Osteocyte (in vitro differentiated cells): ENCODE data around the gene TSPAN32. TPM values are rescaled to one million over a fixed set of nuclear protein-coding genes. Genes with fewer than 3 reads are reported as not detected.

Source experiments
- DNase-seq: peaks from one replicate; pipeline ENCODE4 v3.0.0; 2021; ENCODE audit warnings: mixed read lengths; ENCODE audit not compliant: unreplicated experiment; ENCODE audit errors: extremely low spot score
- H3K27ac Mint-ChIP-seq: one replicate; pipeline ENCODE4 v1.8.0; 2021; ENCODE audit warnings: mild to moderate bottlenecking, mixed read lengths; ENCODE audit not compliant: unreplicated experiment
- H3K27me3 Mint-ChIP-seq: one replicate; pipeline ENCODE4 v1.8.0; 2021; ENCODE audit warnings: mixed read lengths; ENCODE audit not compliant: unreplicated experiment
- H3K36me3 Mint-ChIP-seq: one replicate; pipeline ENCODE4 v1.8.0; 2021; ENCODE audit warnings: mixed read lengths; ENCODE audit not compliant: unreplicated experiment
- H3K4me1 Mint-ChIP-seq: one replicate; pipeline ENCODE4 v1.8.0; 2021; ENCODE audit warnings: mixed read lengths; ENCODE audit not compliant: unreplicated experiment
- H3K4me3 Mint-ChIP-seq: one replicate; pipeline ENCODE4 v1.8.0; 2021; ENCODE audit warnings: mild to moderate bottlenecking, moderate library complexity, mixed read lengths; ENCODE audit not compliant: unreplicated experiment
- H3K9me3 Mint-ChIP-seq: one replicate; pipeline ENCODE4 v1.8.0; 2021; ENCODE audit warnings: mixed read lengths; ENCODE audit not compliant: unreplicated experiment
- CTCF ChIP-seq: fragments of 200-600 bp; sonication (generic); IDR thresholded peaks from 2 replicates; pipeline ENCODE4 v1.5.0; 2021; ENCODE audit warnings: antibody characterized with exemption, mild to moderate bottlenecking, moderate library complexity
- total RNA-seq: library from RNA; stranded (reverse); gene quantifications from 2 replicates; pipeline ENCODE4 v1.2.1, GENCODE V29; 2021

The TSPAN32 gene
- total RNA-seq, 1 donor from 2014 or later: 1.2 TPM

DNA sequence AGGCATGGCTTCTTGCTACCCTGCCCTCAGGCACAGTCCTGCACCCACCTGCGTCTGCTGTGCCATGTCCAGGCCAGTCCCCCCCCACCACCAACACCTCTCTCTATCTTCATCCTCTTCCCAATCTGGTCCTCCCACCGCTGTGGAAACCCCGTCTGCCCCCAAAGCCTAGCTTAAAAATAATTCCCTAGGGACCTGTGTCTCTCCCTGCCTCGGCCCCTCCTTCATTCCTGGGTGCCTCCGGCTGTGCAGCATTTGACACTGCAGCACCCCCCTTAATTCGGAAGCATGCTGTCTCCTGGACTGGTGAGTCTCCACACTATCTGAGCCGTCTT lies 28.9 kb upstream of the TSPAN32 start:
- no peak for DNase-seq
- no peaks in the 10 kb centered on the region for H3K9me3 Mint-ChIP-seq
- no peaks in the 10 kb centered on the region for H3K36me3 Mint-ChIP-seq
- peaks cover 15% of the 10 kb centered on the region for H3K4me1 Mint-ChIP-seq
- H3K27ac Mint-ChIP-seq: no peak overlapping the region
- H3K4me3 Mint-ChIP-seq: no peak overlapping the region
- no peak for TF ChIP-seq CTCF
- H3K27me3 Mint-ChIP-seq: peaks cover 65% of the 10 kb centered on the region

- no peak for DNase-seq
- H3K36me3 Mint-ChIP-seq: no peaks in the 10 kb centered on the region
- H3K9me3 Mint-ChIP-seq: no peaks in the 10 kb centered on the region
- H3K4me1 Mint-ChIP-seq: peaks cover 15% of the 10 kb centered on the region
- TF ChIP-seq CTCF: no peak
- no peak overlapping the region for H3K4me3 Mint-ChIP-seq
- H3K27ac Mint-ChIP-seq: no peak overlapping the region
- H3K27me3 Mint-ChIP-seq: peaks cover 65% of the 10 kb centered on the region
Measured at GRCh38 chr11:2273311-2273710, 28.5 kb upstream of the TSPAN32 start.

GRCh38 chr11:2273771-2274170 lies 28.0 kb upstream of the TSPAN32 start:
- peaks cover 64% of the 10 kb centered on the region for H3K27me3 Mint-ChIP-seq
- TF ChIP-seq CTCF: no peak
- no peak for DNase-seq
- no peak overlapping the region for H3K4me3 Mint-ChIP-seq
- H3K36me3 Mint-ChIP-seq: no peaks in the 10 kb centered on the region
- H3K4me1 Mint-ChIP-seq: peaks cover 12% of the 10 kb centered on the region
- no peaks in the 10 kb centered on the region for H3K9me3 Mint-ChIP-seq
- no peak overlapping the region for H3K27ac Mint-ChIP-seq

DNA sequence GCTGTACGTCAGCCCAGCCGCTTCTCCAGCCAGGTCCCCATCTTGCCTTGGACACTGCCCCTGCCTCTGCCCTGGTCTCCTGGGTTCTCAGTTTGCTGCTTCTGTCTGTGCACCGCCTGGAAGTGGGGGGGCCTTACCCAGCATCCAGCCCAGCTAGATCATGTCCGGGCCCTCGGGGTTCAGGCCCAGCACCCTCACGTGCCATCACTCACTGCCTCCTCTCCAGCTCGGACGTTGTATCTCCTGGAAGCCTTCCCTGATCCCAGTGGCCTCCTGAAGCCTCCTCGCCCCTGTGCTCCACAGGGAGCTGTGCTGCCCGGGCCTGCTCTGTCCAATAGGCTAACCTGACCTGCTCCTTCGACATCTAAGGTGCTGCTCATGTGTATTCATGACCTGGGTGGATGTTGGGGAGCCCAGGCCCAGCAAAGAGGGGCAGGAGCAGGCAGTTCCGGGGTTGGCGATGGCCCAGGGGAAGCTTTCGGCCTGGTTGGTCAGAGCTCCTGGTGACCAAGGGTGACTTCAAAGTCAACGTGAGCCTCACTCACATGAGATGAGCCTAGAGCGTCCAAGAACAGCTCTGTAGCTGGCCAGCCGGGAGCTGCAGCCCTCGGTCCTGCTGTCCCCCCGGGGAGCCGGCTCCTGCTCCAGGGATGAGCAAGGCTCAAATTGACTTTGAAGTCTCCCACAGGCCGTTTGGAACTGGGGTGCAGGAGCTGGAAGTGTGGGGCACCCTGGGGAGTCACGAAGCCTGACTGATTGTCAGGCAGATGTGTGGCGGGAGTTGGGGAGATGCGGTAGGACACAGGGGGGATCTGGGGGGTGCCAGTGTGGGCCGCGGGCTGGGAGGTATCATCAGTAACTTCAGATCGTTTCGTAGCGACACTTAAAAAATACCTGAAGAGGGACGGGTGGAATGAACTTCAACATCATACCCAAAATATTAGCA lies 26.2 kb upstream of the TSPAN32 start:
- Mint-ChIP-seq H3K4me3 (no peak overlapping the region), H3K4me1 (peaks cover 12% of the 10 kb centered on the region), H3K27me3 (peaks cover 77% of the 10 kb centered on the region), H3K36me3 (no peaks in the 10 kb centered on the region), H3K27ac (no peak overlapping the region), H3K9me3 (peaks cover 10% of the 10 kb centered on the region)
- DNase-seq: peak; percentile 80
- no peak for TF ChIP-seq CTCF

- Mint-ChIP-seq H3K27me3 (peaks cover 81% of the 10 kb centered on the region), H3K9me3 (peaks cover 10% of the 10 kb centered on the region), H3K4me1 (peaks cover 12% of the 10 kb centered on the region), H3K27ac (no peak overlapping the region), H3K36me3 (no peaks in the 10 kb centered on the region), H3K4me3 (no peak overlapping the region)
- DNase-seq: peak; percentile 57
- TF ChIP-seq CTCF: no peak
Measured at GRCh38 chr11:2276280-2277007, 25.4 kb upstream of the TSPAN32 start.
